H9 (cell line): ENCODE measurements around the gene TFAP2D. TPM values are rescaled to one million over a fixed set of nuclear protein-coding genes. Genes with fewer than 3 reads are reported as not detected.

ENCODE experiments used
- DNase-seq: peaks from one replicate; pipeline ENCODE4 v3.0.0-alpha.2; 2017
- H2AFZ ChIP-seq: one replicate; pipeline ENCODE4 v1.6.1; 2013; ENCODE audit warnings: mild to moderate bottlenecking, low read length, control low read depth, moderate library complexity
- H2AK5ac ChIP-seq: 2 replicates; pipeline ENCODE4 v1.6.1; 2013; ENCODE audit warnings: low read length, control low read depth, mixed read lengths; ENCODE audit not compliant: insufficient read length
- H2BK120ac ChIP-seq: one replicate; pipeline ENCODE4 v1.6.1; 2013; ENCODE audit warnings: low read depth, mild to moderate bottlenecking, low read length, control low read depth, inconsistent platforms; ENCODE audit not compliant: poor library complexity, severe bottlenecking
- H2BK12ac ChIP-seq: 2 replicates; pipeline ENCODE4 v1.6.1; 2013; ENCODE audit warnings: low read length, control low read depth, mixed read lengths, low read depth; ENCODE audit not compliant: insufficient read length
- H2BK15ac ChIP-seq: 2 replicates; pipeline ENCODE4 v1.6.1; 2013; ENCODE audit warnings: low read depth, low read length, control low read depth
- H2BK20ac ChIP-seq: one replicate; pipeline ENCODE4 v1.6.1; 2013; ENCODE audit warnings: low read depth, mild to moderate bottlenecking, low read length, control low read depth, inconsistent platforms; ENCODE audit not compliant: poor library complexity, severe bottlenecking
- H2BK5ac ChIP-seq: 2 replicates; pipeline ENCODE4 v1.6.1; 2013; ENCODE audit warnings: low read length, control low read depth, mixed read lengths; ENCODE audit not compliant: insufficient read length
- H3K14ac ChIP-seq: 2 replicates; pipeline ENCODE4 v1.6.1; 2013; ENCODE audit warnings: low read length, control low read depth; ENCODE audit not compliant: insufficient read depth
- H3K18ac ChIP-seq: 2 replicates; pipeline ENCODE4 v1.6.1; 2013; ENCODE audit warnings: low read depth, mild to moderate bottlenecking, mixed read lengths, low read length, control low read depth; ENCODE audit not compliant: insufficient read length
- H3K23ac ChIP-seq: 2 replicates; pipeline ENCODE4 v1.6.1; 2013; ENCODE audit warnings: low read length, control low read depth, mixed read lengths, low read depth; ENCODE audit not compliant: insufficient read length
- H3K23me2 ChIP-seq: 2 replicates; pipeline ENCODE4 v1.6.1; 2013; ENCODE audit warnings: low read depth, mild to moderate bottlenecking, mixed read lengths, low read length, control low read depth; ENCODE audit not compliant: insufficient read length, poor library complexity, severe bottlenecking
- H3K27ac ChIP-seq: 2 replicates; pipeline ENCODE4 v1.5.1; 2013; ENCODE audit warnings: low read length, control low read depth, mixed read lengths, low read depth; ENCODE audit not compliant: insufficient read length
- H3K27me3 ChIP-seq: 2 replicates; pipeline ENCODE4 v1.6.1; 2013; ENCODE audit warnings: low read length, control low read depth, inconsistent platforms; ENCODE audit not compliant: insufficient read depth
- H3K4ac ChIP-seq: 2 replicates; pipeline ENCODE4 v1.6.1; 2013; ENCODE audit warnings: low read depth, mild to moderate bottlenecking, control low read depth, inconsistent platforms, low read length, moderate library complexity
- H3K4me1 ChIP-seq: 2 replicates; pipeline ENCODE4 v1.6.1; 2013; ENCODE audit warnings: low read length, control low read depth, inconsistent platforms; ENCODE audit not compliant: insufficient read depth
- H3K4me2 ChIP-seq: 2 replicates; pipeline ENCODE4 v1.6.1; 2013; ENCODE audit warnings: low read length, control low read depth, mixed read lengths; ENCODE audit not compliant: insufficient read length, insufficient read depth
- H3K56ac ChIP-seq: 2 replicates; pipeline ENCODE4 v1.6.1; 2013; ENCODE audit warnings: low read depth, mild to moderate bottlenecking, mixed read lengths, low read length, control low read depth; ENCODE audit not compliant: insufficient read length
- H3K79me1 ChIP-seq: 2 replicates; pipeline ENCODE4 v1.6.1; 2013; ENCODE audit warnings: low read depth, mild to moderate bottlenecking, moderate library complexity, low read length, control low read depth, inconsistent platforms; ENCODE audit not compliant: insufficient read depth, poor library complexity, severe bottlenecking
- H3K79me2 ChIP-seq: 2 replicates; pipeline ENCODE4 v1.6.1; 2013; ENCODE audit warnings: low read length, control low read depth, inconsistent platforms; ENCODE audit not compliant: insufficient read depth
- H3K9ac ChIP-seq: 2 replicates; pipeline ENCODE4 v1.6.1; 2013; ENCODE audit warnings: low read length, control low read depth, mixed read lengths; ENCODE audit not compliant: insufficient read length; ENCODE audit errors: extremely low read depth
- H3K9me3 ChIP-seq: one replicate; pipeline ENCODE4 v1.6.1; 2013; ENCODE audit warnings: low read depth, low read length, inconsistent platforms; ENCODE audit not compliant: control insufficient read depth
- H3T11ph ChIP-seq: one replicate; pipeline ENCODE4 v1.6.1; 2013; ENCODE audit warnings: mild to moderate bottlenecking, low read length, control low read depth, inconsistent platforms
- H4K20me1 ChIP-seq: one replicate; pipeline ENCODE4 v1.6.1; 2013; ENCODE audit not compliant: control insufficient read depth, insufficient read length, insufficient read depth
- H4K5ac ChIP-seq: 2 replicates; pipeline ENCODE4 v1.6.1; 2013; ENCODE audit warnings: low read depth, mild to moderate bottlenecking, mixed read lengths, low read length, control low read depth; ENCODE audit not compliant: insufficient read length
- H4K8ac ChIP-seq: replicated peaks from 2 replicates; pipeline ENCODE4 v1.6.1; 2013; ENCODE audit warnings: low read length, control low read depth, mixed read lengths, low read depth; ENCODE audit not compliant: insufficient read length
- H4K91ac ChIP-seq: 2 replicates; pipeline ENCODE4 v1.6.1; 2013; ENCODE audit warnings: low read depth, mild to moderate bottlenecking, moderate library complexity, mixed read lengths, low read length, control low read depth; ENCODE audit not compliant: insufficient read length
- H3K27ac Mint-ChIP-seq, 3 experiments: 2 replicates in 2 of 3; 3 replicates in 1 of 3; pipeline ENCODE4 v1.8.0; 2020 to 2021; ENCODE audit warnings: mixed read lengths in 3 of 3, mild to moderate bottlenecking in 1 of 3, moderate library complexity in 1 of 3
- H3K27me3 Mint-ChIP-seq: 2 replicates; pipeline ENCODE4 v1.8.0; 2021; ENCODE audit warnings: low read depth, mild to moderate bottlenecking, moderate library complexity, mixed read lengths
- H3K36me3 Mint-ChIP-seq, 3 experiments: 2 replicates in 2 of 3; 3 replicates in 1 of 3; pipeline ENCODE4 v1.8.0; 2020 to 2021; ENCODE audit warnings: low read depth in 3 of 3, mixed read lengths in 3 of 3; ENCODE audit not compliant: insufficient read depth in 1 of 3
- H3K4me1 Mint-ChIP-seq, 2 experiments: 2 replicates each; pipeline ENCODE4 v1.8.0; 2020; ENCODE audit warnings: mixed read lengths in 2 of 2
- H3K4me3 Mint-ChIP-seq, 2 experiments: 2 replicates in 1 of 2; 3 replicates in 1 of 2; pipeline ENCODE4 v1.8.0; 2020 to 2021; ENCODE audit warnings: mild to moderate bottlenecking in 2 of 2, mixed read lengths in 2 of 2, moderate library complexity in 1 of 2
- H3K9me3 Mint-ChIP-seq, 2 experiments: 2 replicates in 1 of 2; 3 replicates in 1 of 2; pipeline ENCODE4 v1.8.0; 2020; ENCODE audit warnings: mild to moderate bottlenecking in 2 of 2, mixed read lengths in 2 of 2, moderate library complexity in 1 of 2
- total RNA-seq: library from RNA; stranded (reverse); gene quantifications from 2 replicates; pipeline ENCODE4 v1.2.1, GENCODE V29; 2021
- TF ChIP-seq, protein P1 (sequence below): fragments of 200-600 bp; sonication (generic); conservative IDR thresholded peaks from 3 replicates; pipeline ENCODE4 v1.8.0; 2021; ENCODE audit warnings: antibody characterized with exemption, mild to moderate bottlenecking

The TFAP2D gene
- total RNA-seq, 1 experiment from 2014 or later, result not detected

DNA sequence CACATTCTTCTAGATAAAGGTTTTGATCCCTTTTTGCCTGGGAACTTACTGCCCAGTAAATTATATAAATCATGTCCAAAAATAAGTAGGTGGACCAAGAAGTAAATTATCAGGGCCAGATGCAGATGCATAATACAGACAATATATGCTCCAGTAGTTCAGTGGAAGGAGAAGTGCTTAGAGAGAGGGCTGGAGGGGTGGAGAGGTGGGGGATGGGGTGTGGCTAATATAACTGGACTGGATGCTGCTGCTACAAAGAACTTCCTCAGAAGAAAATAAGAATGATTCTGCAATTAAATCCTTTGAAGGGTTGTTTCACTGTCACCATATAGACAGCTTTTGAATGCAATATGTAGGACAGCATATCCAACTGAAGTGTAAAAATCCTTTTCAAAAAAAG is 14.8 kb upstream of the TFAP2D start:
- no peak overlapping the region for H2BK15ac ChIP-seq
- no peak for DNase-seq
- no peak overlapping the region for H3T11ph ChIP-seq
- no peak overlapping the region for H3K14ac ChIP-seq
- no peak overlapping the region for H3K9ac ChIP-seq
- H3K4me1 Mint-ChIP-seq, result peaks cover 0 to 3% of the 10 kb centered on the region in 2 experiments; a peak in 1 of 4 replicates
- no peaks in the 10 kb centered on the region for H3K23me2 ChIP-seq
- H2BK5ac ChIP-seq, result no peak overlapping the region
- H2BK12ac ChIP-seq, result no peak overlapping the region
- no peak overlapping the region for H3K27ac Mint-ChIP-seq
- H3K4me2 ChIP-seq, result no peak overlapping the region
- no peak overlapping the region for H4K8ac ChIP-seq
- no peak overlapping the region for H4K5ac ChIP-seq
- H3K4me1 ChIP-seq, result no peaks in the 10 kb centered on the region
- no peaks in the 10 kb centered on the region for H3K79me1 ChIP-seq
- H3K23ac ChIP-seq, result no peak overlapping the region
- TF ChIP-seq, protein P1, sequence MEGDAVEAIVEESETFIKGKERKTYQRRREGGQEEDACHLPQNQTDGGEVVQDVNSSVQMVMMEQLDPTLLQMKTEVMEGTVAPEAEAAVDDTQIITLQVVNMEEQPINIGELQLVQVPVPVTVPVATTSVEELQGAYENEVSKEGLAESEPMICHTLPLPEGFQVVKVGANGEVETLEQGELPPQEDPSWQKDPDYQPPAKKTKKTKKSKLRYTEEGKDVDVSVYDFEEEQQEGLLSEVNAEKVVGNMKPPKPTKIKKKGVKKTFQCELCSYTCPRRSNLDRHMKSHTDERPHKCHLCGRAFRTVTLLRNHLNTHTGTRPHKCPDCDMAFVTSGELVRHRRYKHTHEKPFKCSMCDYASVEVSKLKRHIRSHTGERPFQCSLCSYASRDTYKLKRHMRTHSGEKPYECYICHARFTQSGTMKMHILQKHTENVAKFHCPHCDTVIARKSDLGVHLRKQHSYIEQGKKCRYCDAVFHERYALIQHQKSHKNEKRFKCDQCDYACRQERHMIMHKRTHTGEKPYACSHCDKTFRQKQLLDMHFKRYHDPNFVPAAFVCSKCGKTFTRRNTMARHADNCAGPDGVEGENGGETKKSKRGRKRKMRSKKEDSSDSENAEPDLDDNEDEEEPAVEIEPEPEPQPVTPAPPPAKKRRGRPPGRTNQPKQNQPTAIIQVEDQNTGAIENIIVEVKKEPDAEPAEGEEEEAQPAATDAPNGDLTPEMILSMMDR, result no peak
- H2AK5ac ChIP-seq, result no peak overlapping the region
- no peak overlapping the region for H3K4me3 Mint-ChIP-seq
- no peaks in the 10 kb centered on the region for H3K9me3 Mint-ChIP-seq
- no peaks in the 10 kb centered on the region for H3K36me3 Mint-ChIP-seq
- no peak overlapping the region for H2AFZ ChIP-seq
- H3K79me2 ChIP-seq, result no peaks in the 10 kb centered on the region
- H3K4ac ChIP-seq, result no peak overlapping the region
- H3K27ac ChIP-seq, result no peak overlapping the region
- no peak overlapping the region for H2BK120ac ChIP-seq
- no peak overlapping the region for H3K56ac ChIP-seq
- peaks cover 83% of the 10 kb centered on the region for H3K27me3 Mint-ChIP-seq
- H2BK20ac ChIP-seq, result no peak overlapping the region
- H3K27me3 ChIP-seq, result no peaks in the 10 kb centered on the region; the same call in 1 of the 2 replicates
- H3K18ac ChIP-seq, result no peak overlapping the region
- no peak overlapping the region for H4K91ac ChIP-seq
- H3K9me3 ChIP-seq, result no peaks in the 10 kb centered on the region
- no peaks in the 10 kb centered on the region for H4K20me1 ChIP-seq
